NCI-H2171 treated with DMSO at 0.1 percent for 48 hours (cell line): ENCODE measurements around the gene AQP1.

Experiments used
- DNase-seq: peaks from one replicate; lab custom pipeline; 2025; lab: John Stamatoyannopoulos, UW

The AQP1 gene

DNA sequence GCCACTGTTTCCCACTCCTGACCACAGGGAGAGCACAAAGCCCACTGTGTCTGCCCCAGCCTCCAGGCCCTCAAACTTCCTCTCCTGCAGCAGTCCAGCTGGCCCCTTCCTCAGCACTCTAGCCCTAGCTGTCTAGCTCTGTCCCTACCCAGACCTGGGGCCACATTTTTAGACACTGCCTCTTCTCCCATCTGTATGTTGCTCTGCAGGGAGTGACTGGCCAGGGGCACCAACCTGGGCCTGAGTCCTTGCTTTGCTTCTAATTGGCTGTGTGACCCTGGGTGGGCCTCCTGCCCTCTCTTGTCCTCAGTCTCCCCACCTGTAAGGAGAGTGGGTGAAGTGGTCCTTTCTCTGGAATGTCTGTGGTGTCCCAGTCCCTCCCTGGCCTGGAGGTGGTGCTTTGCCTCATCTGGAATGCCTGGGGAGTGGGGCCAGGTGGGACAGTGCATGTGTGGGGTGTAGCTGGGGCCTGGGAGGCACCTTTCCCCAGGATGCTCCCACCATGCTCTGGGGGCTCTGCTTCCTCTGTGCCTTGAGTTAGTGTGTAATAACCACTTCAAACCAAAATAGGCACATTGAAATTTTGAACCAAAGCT, 25.1 kb downstream of the AQP1 start:
- DNase-seq, result no peak

DNA sequence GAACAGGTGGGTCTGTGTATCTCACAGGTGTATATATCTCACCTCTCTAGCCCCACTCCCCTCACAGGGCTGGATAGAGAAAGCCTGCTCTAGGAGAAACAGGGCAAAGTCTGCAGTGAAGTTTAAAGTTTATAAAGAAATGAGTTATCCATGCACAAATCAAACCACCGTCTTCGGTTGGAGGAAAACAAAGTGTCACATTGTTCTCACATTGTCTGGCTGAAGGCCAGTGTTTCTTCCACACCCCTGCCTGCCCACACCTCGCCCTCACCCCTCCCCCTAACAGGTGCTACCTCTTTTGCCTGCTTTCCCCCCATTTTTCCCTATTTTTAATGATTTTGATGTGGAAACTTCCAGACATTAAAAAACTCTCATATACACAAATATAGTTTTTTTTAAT, 25.8 kb downstream of the AQP1 start:
- DNase-seq, result peak; percentile 9

GRCh38 chr7:30938435-30939316, 27.0 kb downstream of the AQP1 start:
- peak; percentile 88 for DNase-seq

GRCh38 chr7:30941582-30942323, 30.1 kb downstream of the AQP1 start:
- no peak for DNase-seq

DNA sequence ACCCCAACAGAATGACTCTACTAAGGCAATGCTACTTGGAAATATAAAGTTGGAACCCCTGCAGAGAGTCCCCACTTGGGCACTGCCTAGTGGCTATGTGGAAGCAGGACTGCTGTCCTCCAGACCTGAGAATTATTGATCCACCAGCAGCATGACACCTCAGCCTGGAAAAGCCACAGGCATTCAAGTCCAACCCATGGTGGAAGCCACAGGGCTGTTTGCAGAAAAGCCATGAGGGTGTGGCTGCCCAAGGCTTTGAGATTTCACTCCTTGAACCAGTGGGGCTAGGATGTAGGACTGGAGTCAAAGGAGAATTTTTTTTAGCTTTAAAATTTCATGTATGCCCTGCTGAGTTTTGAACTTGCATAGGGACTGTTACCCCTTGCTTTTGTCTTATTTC, 38.5 kb downstream of the AQP1 start:
- no peak for DNase-seq

DNA sequence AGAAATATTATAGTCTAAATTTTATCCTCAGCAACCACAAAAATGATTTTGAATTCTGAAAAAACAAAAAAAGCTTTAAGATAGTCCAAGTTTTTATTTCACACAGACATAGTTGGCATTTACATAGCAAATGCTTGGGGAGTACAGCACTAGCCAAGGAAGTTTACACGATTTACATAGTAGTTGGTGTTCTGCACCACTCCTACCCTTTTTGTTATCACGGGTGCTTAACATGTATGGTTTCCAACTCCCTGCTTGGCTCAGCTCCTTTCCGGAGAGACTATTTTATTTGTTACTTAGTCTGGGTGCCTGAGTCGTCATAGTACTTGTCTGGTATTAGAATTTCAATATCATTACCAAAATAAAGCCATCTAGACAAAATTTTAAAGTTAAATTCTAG, 43.3 kb downstream of the AQP1 start:
- DNase-seq, result no peak

- no peak for DNase-seq
Measured at GRCh38 chr7:30956704-30957103, 45.1 kb downstream of the AQP1 start.

DNA sequence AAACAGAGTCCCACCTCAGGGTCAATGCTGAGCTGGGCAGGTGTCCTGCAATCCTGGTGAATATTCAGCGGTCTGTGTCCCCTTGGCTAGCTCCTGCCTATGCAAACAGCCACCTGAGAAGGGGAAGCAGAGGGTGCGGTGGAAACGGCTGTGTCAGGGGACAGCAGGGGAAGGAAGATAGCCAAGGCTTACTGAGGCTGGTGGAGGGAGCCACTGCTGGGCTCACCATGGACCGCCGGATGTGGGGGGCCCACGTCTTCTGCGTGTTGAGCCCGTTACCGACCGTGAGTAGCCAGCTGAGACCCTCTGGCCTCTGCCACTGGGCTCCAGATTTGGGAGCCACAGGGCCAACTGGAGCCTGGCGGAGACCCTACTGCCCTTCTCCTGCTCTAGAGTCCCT, 52.2 kb downstream of the AQP1 start, which contains the start of gene GHRHR:
TSS of gene GHRHR (plus strand) at position 112 of the 400 bp plus-strand sequence. CDS start at position 228, 116 bp downstream.
- DNase-seq, result no peak

- DNase-seq, result no peak
Measured at GRCh38 chr7:30965372-30965771, 53.7 kb downstream of the AQP1 start.

DNA sequence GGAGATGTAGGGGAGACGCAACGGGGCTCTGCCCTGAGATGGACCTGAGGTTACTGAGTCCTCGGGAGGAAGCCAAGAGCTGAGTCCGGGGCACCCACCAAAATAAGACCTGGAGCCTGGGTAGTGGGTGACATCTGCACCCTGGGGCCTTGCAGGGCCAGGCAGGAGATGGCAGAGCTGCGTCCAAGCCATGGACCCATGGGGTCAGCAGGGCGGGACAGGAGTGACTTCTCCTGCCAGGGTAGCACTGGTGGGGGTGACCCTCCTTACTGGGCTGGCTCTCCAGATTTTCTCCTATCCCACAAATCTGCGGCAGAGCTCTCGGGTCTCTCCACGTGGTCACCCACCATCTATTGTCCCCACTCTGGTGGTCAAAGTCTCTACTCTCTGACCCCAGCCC, 54.2 kb downstream of the AQP1 start:
- no peak for DNase-seq

GRCh38 chr7:30968294-30968693, 56.6 kb downstream of the AQP1 start:
- DNase-seq, result no peak

DNA sequence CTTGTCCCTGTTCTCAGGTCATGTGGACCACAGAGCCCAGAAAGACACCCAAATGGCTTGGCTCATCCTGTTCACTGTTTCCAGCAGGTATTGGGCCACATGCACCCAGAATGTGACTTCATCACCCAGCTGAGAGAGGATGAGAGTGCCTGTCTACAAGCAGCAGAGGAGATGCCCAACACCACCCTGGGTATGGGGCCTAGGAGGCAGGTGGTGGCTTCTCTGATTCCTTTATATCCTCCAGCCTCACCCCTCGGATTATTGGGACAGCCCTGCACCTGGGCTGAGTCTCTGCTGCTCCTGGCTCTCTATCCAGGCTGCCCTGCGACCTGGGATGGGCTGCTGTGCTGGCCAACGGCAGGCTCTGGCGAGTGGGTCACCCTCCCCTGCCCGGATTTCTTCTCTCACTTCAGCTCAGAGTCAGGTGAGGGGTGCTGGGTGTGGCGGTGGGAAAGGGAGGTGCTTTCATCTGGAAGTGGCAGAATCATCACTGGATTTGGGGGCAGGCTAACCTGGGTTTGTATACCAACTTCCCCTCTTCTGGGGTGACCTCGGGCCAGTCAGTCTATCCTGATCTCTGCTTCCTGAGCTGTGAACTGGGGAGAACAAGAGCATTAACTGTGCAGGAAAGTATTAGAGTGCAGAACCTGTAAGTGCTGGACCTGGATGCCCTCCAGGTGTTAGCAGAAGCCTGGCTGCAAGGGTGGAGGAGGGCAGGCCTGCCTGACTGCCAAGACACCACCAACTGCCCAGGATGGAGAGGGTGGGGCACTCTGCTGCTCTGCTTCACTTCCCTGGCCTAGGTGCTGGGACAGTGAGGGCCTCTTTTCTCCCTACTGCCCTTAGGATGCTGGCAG, 57.3 kb downstream of the AQP1 start:
- no peak for DNase-seq

GRCh38 chr7:30969604-30969970, 57.9 kb downstream of the AQP1 start:
- no peak for DNase-seq

DNA sequence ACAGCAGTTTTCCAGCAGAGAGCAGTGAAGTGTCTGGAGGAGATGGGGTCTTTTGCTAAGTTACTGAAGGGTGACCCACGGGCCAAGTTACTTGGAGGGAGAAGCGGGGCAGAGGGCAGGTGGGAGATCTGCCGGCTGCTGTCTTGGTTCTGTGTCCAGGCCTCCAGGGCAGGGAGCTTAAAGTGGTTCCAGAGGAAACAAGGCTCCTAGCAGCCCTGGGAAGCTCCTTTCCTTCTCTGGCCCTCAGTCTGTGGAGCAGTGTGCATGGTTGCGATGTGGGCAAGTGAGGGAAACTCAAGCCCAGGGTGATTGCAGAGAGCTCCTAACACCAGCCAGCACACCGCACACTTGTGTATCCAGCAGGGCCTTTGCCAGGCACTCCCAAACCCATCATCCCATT, 58.4 kb downstream of the AQP1 start:
- no peak for DNase-seq

- DNase-seq, result peak; percentile 39
Measured at GRCh38 chr7:30970594-30971094, 59.0 kb downstream of the AQP1 start.

- no peak for DNase-seq
Measured at GRCh38 chr7:30971440-30971839, 59.8 kb downstream of the AQP1 start.

DNA sequence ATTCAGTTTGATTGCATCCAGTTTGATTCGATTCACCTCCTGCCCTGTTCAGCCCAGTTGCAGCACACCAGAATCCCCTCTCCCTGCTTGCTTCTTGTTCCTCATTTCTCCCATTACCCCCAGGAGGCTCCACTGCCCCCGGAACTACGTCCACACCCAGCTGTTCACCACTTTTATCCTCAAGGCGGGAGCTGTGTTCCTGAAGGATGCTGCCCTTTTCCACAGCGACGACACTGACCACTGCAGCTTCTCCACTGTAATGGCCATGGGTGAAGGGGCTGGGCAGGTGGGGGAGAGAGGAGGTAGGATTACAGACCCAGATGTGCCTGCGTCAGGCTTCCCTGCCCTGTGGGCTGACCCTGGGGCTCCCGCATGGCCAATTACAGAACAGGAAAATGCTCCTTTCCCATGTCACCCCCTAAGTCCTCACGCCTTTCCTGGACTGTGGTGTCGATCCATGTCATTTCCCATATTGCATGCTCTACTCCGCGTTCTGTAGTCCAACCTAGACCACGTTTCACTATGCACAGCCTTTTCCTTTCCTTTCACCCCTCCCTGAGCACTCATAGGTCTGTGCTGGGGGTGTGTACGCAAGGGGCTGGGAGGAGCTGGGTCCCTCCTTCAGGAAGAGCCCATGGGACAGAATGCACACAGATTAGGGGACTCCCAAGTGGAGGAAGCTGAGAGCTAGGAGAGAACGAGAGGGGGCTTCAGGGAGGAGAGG, 60.3 kb downstream of the AQP1 start:
- DNase-seq, result no peak

DNA sequence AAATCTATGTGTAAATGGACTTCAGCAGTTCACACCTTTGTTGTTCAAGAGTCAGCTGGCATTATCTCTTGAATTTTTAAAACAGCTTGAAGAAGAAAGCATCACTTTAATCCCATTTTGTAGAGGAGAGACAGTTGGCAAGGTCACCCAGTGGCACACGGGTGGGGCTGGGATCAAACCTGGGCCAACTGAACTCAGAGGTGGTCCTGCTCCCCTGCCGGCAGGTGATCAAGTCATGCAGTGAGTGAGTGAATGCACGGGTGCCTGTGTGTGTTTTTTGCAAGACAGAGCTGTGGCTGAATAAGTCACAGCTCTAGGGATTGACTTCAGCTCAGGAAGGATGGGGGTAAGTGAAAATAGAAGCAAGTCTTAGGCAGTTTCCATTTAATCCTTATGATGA, 61.6 kb downstream of the AQP1 start:
- no peak for DNase-seq

DNA sequence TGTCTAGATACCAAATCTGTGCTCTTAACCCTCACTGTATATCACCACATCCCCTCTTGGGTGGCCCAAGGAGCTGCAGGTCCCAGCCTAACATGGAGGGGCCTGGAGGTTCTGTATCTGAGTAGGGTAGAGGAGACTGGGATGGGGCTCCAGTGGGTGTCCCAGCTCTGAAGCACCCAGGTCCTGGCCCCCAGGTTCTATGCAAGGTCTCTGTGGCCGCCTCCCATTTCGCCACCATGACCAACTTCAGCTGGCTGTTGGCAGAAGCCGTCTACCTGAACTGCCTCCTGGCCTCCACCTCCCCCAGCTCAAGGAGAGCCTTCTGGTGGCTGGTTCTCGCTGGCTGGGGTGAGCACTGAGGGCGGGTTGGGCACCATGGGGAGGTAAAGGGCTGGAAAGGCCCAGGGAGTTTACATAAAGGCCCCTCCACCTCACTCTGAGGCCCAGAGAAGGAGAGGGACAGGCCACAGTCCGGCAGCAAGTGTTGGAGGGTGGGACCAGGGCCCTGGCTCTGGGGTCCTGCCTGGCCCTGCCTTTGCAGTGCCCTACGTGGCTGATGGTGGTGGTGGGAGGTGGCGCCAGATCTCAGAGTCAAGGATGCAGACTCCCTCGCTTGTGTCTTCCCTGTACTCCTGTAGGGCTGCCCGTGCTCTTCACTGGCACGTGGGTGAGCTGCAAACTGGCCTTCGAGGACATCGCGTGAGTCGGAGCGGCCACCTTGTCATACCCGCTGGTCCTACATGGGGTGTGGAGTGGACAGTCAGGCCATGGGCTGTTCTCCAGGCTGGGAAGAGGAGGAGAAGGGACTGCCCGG, 62.3 kb downstream of the AQP1 start:
- DNase-seq, result no peak

DNA sequence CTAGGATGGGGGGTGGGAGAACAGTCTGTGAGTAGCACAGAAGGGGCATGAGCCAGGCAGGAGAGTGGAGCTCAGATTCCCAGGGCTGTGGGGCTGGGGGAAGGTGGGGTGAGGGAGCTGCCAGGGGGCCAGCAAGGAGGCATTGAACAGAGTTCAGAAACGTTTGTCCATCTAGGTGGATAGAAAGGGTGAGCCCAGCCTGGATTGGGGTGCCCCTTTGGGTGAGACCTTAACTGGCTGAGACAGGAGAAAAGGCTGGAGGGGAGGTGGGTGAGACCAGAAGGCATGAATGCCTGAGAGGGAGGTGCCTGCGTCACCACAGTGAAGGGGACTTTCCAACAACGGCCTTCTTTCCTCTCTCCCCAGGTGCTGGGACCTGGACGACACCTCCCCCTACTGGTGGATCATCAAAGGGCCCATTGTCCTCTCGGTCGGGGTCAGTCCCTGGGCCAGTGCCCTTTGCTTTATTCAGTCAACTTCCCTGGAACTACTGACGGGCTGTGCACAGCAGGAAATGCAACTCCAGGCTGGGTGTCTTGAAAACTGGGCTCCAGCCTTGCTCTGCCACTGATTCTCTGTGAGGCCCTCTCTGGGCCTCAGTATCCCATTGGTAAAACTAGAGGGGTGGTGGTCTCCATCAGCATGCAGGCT, 63.1 kb downstream of the AQP1 start:
- no peak for DNase-seq
